Measurements from ENCODE around the gene MDFIC. TPM values are rescaled to one million over a fixed set of nuclear protein-coding genes. Genes with fewer than 3 reads are reported as not detected.

The MDFIC gene
- total RNA-seq, 1 experiment from 2014 or later: not detected

DNA sequence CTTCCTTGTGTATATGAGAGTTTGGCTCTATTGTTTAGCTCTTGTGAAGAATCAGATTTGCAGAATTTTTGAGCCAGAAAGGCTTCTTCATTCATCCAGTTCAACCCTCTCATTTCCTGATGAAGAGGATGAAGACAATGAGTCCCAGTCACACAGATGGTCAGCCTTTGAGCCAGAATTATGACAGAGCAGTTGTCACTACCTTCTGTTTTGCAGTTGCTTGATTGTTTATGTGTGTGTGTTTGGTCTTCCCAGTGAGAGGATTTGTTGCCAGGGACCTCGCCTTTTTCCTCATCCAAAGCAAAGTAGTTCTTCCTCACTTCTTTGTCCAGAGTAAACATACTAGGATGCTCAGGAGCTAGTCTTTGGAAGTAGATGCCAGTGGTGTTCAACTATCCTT lies 15.6 kb downstream of the MDFIC start:
- Histone ChIP-seq H3K27ac (ENCODE audit: low read length) (no peak overlapping the region), H3K9ac (ENCODE audit: low read length) (no peak overlapping the region), H4K20me1 (ENCODE audit: insufficient read depth, low read depth, low read length) (no peaks in the 10 kb centered on the region), H2AFZ (ENCODE audit: low read length) (no peak overlapping the region), H3K79me2 (ENCODE audit: low read length) (no peaks in the 10 kb centered on the region), H3K4me2 (ENCODE audit: low read depth, low read length, poor library complexity, severe bottlenecking) (no peak overlapping the region), H3K9me3 (ENCODE audit: low read length) (peaks cover 3% of the 10 kb centered on the region; the same call in 1 of the 2 replicates), H3K36me3 (ENCODE audit: insufficient read depth, low read length) (no peaks in the 10 kb centered on the region), H3K27me3 (ENCODE audit: low read length) (no peaks in the 10 kb centered on the region), H3K4me1 (ENCODE audit: low read length) (no peaks in the 10 kb centered on the region), H3K4me3 (ENCODE audit: low read length) (no peak overlapping the region), H3K9me2 (replicated peaks; ENCODE audit: insufficient read depth, low read length) (no peaks in the 10 kb centered on the region)
- DNase-seq: no peak

DNA sequence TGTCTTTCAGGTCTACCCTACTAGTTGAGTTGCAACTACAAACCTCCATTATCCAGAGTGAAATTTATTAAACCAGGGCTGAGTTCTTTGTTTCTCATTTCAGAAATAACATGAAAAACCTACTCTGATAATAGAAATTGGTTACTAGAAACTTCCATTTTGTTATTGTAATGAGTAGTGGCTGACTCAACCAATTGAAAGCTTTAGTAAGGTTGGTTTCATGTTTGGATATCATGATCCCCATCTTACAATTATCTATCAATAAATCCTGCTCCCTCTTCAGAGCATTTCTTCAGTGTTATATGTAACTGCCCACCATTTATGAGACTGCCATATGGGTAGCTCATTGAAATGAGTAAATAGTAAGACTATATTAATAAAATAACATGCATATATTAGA lies 16.9 kb downstream of the MDFIC start:
- H3K9ac ChIP-seq (ENCODE audit: low read length): no peak overlapping the region
- no peak overlapping the region for H2AFZ ChIP-seq (ENCODE audit: low read length)
- no peak overlapping the region for H3K27ac ChIP-seq (ENCODE audit: low read length)
- H3K9me2 ChIP-seq (replicated peaks; ENCODE audit: insufficient read depth, low read length): no peaks in the 10 kb centered on the region
- DNase-seq: no peak
- no peaks in the 10 kb centered on the region for H3K36me3 ChIP-seq (ENCODE audit: insufficient read depth, low read length)
- H3K4me2 ChIP-seq (ENCODE audit: low read depth, low read length, poor library complexity, severe bottlenecking): no peak overlapping the region
- H3K9me3 ChIP-seq (ENCODE audit: low read length): peaks cover 3% of the 10 kb centered on the region
- no peaks in the 10 kb centered on the region for H3K79me2 ChIP-seq (ENCODE audit: low read length)
- H3K4me1 ChIP-seq (ENCODE audit: low read length): no peaks in the 10 kb centered on the region
- H3K27me3 ChIP-seq (ENCODE audit: low read length): no peaks in the 10 kb centered on the region
- H4K20me1 ChIP-seq (ENCODE audit: insufficient read depth, low read depth, low read length): no peaks in the 10 kb centered on the region
- no peak overlapping the region for H3K4me3 ChIP-seq (ENCODE audit: low read length)

DNA sequence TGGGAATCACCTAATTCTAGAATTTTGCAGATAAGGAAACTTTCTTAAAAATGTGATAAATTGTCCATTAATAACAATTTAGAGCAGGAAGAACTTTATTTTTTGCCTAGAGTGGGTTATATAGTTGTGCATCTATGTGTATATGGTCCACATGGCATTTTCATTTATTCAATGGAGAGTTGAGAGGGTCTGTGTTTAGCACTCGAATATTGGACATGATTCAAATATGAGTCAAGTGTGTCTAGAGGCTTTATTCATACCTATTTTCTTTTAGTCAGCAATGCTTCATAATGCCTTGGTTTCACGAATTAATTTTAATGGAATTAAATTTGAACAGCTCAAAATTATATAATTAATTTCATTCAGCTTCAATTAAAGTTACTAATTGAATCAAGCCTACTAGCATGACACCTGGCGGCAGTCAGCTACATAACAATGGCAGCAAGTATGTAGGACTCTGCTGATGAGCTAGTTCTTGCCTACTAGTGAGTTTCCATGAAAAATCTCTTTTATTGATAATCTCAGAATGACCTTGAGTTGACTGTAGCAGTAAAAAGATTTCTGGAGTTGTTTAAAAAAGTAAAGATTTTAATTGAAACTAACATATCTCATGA lies 17.7 kb downstream of the MDFIC start:
- no peaks in the 10 kb centered on the region for H3K9me2 ChIP-seq (replicated peaks; ENCODE audit: insufficient read depth, low read length)
- no peak overlapping the region for H3K4me2 ChIP-seq (ENCODE audit: low read depth, low read length, poor library complexity, severe bottlenecking)
- DNase-seq: peak; percentile 64
- H3K27ac ChIP-seq (ENCODE audit: low read length): no peak overlapping the region
- no peaks in the 10 kb centered on the region for H4K20me1 ChIP-seq (ENCODE audit: insufficient read depth, low read depth, low read length)
- no peak overlapping the region for H3K4me3 ChIP-seq (ENCODE audit: low read length)
- H2AFZ ChIP-seq (ENCODE audit: low read length): no peak overlapping the region
- no peaks in the 10 kb centered on the region for H3K4me1 ChIP-seq (ENCODE audit: low read length)
- no peaks in the 10 kb centered on the region for H3K79me2 ChIP-seq (ENCODE audit: low read length)
- no peak overlapping the region for H3K9ac ChIP-seq (ENCODE audit: low read length)
- H3K9me3 ChIP-seq (ENCODE audit: low read length): peaks cover 3% of the 10 kb centered on the region
- H3K36me3 ChIP-seq (ENCODE audit: insufficient read depth, low read length): no peaks in the 10 kb centered on the region
- H3K27me3 ChIP-seq (ENCODE audit: low read length): no peaks in the 10 kb centered on the region

DNA sequence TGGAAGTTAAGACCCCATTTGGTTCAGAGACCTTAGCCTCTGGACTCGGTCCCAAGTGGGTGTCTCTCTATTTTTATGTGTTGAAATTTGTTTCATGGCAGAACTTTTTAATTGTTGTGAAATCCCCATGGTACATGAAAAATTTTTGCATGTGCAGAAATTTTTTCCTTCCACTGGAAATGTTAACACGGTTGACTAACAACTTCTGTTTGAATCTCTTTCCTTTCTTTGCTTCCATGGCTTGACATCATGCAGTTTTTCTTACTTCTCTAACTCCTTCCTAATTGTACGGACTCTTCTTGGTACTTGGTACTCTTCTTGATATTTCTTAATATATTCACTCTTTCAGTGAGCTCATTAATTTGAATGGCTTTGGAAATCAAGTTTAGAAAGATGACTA lies 18.3 kb downstream of the MDFIC start:
- Histone ChIP-seq H3K9me3 (ENCODE audit: low read length) (peaks cover 3% of the 10 kb centered on the region), H2AFZ (ENCODE audit: low read length) (no peak overlapping the region), H3K4me1 (ENCODE audit: low read length) (no peaks in the 10 kb centered on the region), H3K27me3 (ENCODE audit: low read length) (no peaks in the 10 kb centered on the region), H3K9ac (ENCODE audit: low read length) (no peak overlapping the region), H4K20me1 (ENCODE audit: insufficient read depth, low read depth, low read length) (no peaks in the 10 kb centered on the region), H3K79me2 (ENCODE audit: low read length) (no peaks in the 10 kb centered on the region), H3K4me2 (ENCODE audit: low read depth, low read length, poor library complexity, severe bottlenecking) (no peak overlapping the region), H3K9me2 (replicated peaks; ENCODE audit: insufficient read depth, low read length) (no peaks in the 10 kb centered on the region), H3K36me3 (ENCODE audit: insufficient read depth, low read length) (no peaks in the 10 kb centered on the region), H3K4me3 (ENCODE audit: low read length) (no peak overlapping the region), H3K27ac (ENCODE audit: low read length) (no peak overlapping the region)
- no peak for DNase-seq

DNA sequence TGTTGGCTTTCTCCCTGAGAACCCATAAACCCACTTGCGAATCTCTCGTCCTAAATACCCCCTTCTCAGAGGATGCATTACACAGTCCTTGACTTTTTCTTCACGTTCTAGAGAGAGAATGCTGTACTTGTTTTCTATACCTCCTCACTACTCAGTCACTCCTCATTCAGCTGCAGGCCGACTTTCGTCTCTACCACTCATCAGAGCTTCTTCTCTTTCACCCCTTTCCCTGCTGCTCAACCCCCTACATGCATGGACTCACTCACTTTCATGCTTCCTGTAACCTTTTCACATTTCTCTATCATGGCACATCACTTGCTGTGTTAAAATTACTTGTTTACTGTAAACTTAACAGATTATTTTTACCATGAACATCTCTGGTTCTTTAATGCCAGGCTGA lies 19.8 kb downstream of the MDFIC start:
- H4K20me1 ChIP-seq (ENCODE audit: insufficient read depth, low read depth, low read length): no peaks in the 10 kb centered on the region
- no peak overlapping the region for H3K4me2 ChIP-seq (ENCODE audit: low read depth, low read length, poor library complexity, severe bottlenecking)
- H3K4me3 ChIP-seq (ENCODE audit: low read length): no peak overlapping the region
- H2AFZ ChIP-seq (ENCODE audit: low read length): no peak overlapping the region
- no peaks in the 10 kb centered on the region for H3K79me2 ChIP-seq (ENCODE audit: low read length)
- H3K4me1 ChIP-seq (ENCODE audit: low read length): no peaks in the 10 kb centered on the region
- no peaks in the 10 kb centered on the region for H3K27me3 ChIP-seq (ENCODE audit: low read length)
- H3K36me3 ChIP-seq (ENCODE audit: insufficient read depth, low read length): no peaks in the 10 kb centered on the region
- no peak overlapping the region for H3K9ac ChIP-seq (ENCODE audit: low read length)
- no peak overlapping the region for H3K27ac ChIP-seq (ENCODE audit: low read length)
- H3K9me3 ChIP-seq (ENCODE audit: low read length): peaks cover 6% of the 10 kb centered on the region
- no peak for DNase-seq
- no peaks in the 10 kb centered on the region for H3K9me2 ChIP-seq (replicated peaks; ENCODE audit: insufficient read depth, low read length)

DNA sequence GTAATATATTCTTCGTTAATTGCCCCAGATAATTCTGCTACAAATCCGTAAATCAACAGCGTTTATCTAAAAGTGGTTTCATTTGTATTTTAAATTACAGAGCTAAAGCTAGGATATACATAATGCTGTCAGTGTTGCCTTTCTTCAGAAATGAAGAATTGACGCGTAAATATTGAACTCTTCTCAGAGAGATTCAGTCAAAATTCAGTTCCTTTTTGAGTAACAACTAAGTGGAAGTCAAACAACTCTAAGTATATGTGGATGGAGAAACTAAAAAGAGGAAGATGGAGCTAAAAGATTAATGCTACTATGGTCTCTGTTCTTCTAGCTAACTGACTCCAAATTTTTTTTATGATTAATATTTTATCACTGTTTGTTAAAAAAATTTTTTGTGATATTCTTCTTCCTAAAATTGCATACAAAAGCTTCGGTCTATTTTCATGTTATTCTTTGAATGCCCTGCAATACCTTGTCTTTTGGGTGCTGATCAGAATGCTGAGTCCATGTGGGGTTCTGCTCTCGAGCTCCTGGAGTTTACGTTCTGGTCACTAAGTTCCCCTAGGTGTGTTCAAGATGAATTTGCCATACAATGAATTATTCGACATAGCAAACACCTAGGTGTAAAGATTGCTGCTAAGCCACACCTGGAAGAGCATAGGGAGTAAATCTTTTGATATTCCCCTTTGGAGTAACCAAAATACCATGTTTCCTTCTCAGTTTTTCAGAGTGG lies 20.7 kb downstream of the MDFIC start:
- Histone ChIP-seq H3K9ac (ENCODE audit: low read length) (no peak overlapping the region), H3K27ac (ENCODE audit: low read length) (no peak overlapping the region), H2AFZ (ENCODE audit: low read length) (no peak overlapping the region), H3K4me3 (ENCODE audit: low read length) (no peak overlapping the region), H3K79me2 (ENCODE audit: low read length) (no peaks in the 10 kb centered on the region), H3K36me3 (ENCODE audit: insufficient read depth, low read length) (no peaks in the 10 kb centered on the region), H4K20me1 (ENCODE audit: insufficient read depth, low read depth, low read length) (no peaks in the 10 kb centered on the region), H3K4me2 (ENCODE audit: low read depth, low read length, poor library complexity, severe bottlenecking) (no peak overlapping the region), H3K27me3 (ENCODE audit: low read length) (no peaks in the 10 kb centered on the region), H3K9me2 (replicated peaks; ENCODE audit: insufficient read depth, low read length) (no peaks in the 10 kb centered on the region), H3K4me1 (ENCODE audit: low read length) (no peaks in the 10 kb centered on the region), H3K9me3 (ENCODE audit: low read length) (peaks cover 10% of the 10 kb centered on the region)
- no peak for DNase-seq

DNA sequence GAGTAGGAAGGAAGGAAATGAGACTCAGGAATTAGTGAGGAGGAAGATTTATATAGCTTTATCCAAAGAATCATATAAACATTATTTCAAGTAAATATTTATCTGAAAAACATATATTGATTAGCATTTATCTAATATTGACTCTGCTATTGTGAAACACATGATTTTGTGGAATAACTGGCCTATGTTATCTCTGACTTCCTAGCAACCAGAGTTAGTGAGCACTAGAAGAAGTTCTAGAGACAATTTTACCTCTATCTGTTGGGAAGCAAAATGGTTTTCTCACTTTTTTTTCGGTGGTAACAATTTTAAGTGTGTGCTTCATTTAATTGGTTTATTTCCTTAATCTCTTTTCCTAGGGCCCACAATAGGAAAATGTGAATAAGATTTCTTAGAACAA lies 21.6 kb downstream of the MDFIC start:
- no peaks in the 10 kb centered on the region for H3K79me2 ChIP-seq (ENCODE audit: low read length)
- no peak overlapping the region for H3K9ac ChIP-seq (ENCODE audit: low read length)
- no peaks in the 10 kb centered on the region for H3K36me3 ChIP-seq (ENCODE audit: insufficient read depth, low read length)
- no peak overlapping the region for H3K27ac ChIP-seq (ENCODE audit: low read length)
- H2AFZ ChIP-seq (ENCODE audit: low read length): no peak overlapping the region
- no peaks in the 10 kb centered on the region for H4K20me1 ChIP-seq (ENCODE audit: insufficient read depth, low read depth, low read length)
- H3K27me3 ChIP-seq (ENCODE audit: low read length): no peaks in the 10 kb centered on the region
- H3K4me2 ChIP-seq (ENCODE audit: low read depth, low read length, poor library complexity, severe bottlenecking): no peak overlapping the region
- no peaks in the 10 kb centered on the region for H3K4me1 ChIP-seq (ENCODE audit: low read length)
- H3K9me3 ChIP-seq (ENCODE audit: low read length): peaks cover 15% of the 10 kb centered on the region
- no peak overlapping the region for H3K4me3 ChIP-seq (ENCODE audit: low read length)
- H3K9me2 ChIP-seq (replicated peaks; ENCODE audit: insufficient read depth, low read length): no peaks in the 10 kb centered on the region
- no peak for DNase-seq

DNA sequence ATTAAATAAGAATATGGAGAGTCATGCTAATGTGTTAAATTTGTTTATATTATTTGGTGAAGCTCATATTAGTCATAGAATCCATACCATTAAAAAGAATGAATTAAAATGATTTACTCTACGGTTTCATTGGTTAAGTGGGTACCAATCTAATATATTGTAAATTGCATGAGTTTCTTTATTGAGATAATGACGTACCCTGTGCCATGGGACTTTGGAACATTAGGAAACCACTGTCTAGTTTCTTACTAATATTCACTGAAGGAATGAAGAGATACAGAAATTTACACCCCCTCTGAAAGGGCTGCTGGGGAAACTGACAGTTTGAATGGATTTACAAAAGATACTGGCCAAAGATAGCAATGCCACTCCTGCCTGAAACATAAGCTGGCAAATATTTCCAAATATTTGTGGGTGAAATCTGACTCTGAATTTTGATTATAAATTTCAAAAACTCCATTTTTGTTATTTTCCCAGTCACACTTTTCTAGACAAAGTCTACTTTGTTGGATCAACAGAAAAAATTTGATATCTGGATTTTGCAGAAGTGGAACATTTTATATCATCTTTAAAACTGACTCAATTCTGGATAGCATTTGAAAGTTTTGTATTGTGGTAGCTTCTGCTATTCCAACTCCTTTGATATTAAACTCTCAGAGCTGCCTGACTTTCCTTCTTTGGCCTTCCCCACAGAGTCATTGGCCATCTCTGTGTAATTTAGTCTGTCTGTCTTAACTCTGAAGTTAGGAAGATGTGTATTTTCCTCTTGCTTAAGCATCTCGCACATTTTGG lies 22.3 kb downstream of the MDFIC start:
- peaks cover 17% of the 10 kb centered on the region for H3K9me3 ChIP-seq (ENCODE audit: low read length)

More for the DNA sequence above, 22.3 kb downstream of the MDFIC start:
- no peak for DNase-seq
- H3K36me3 ChIP-seq (ENCODE audit: insufficient read depth, low read length): no peaks in the 10 kb centered on the region
- no peak overlapping the region for H3K4me2 ChIP-seq (ENCODE audit: low read depth, low read length, poor library complexity, severe bottlenecking)
- H3K9me2 ChIP-seq (replicated peaks; ENCODE audit: insufficient read depth, low read length): no peaks in the 10 kb centered on the region
- no peak overlapping the region for H3K9ac ChIP-seq (ENCODE audit: low read length)
- no peak overlapping the region for H3K4me3 ChIP-seq (ENCODE audit: low read length)
- no peaks in the 10 kb centered on the region for H3K27me3 ChIP-seq (ENCODE audit: low read length)
- no peaks in the 10 kb centered on the region for H3K4me1 ChIP-seq (ENCODE audit: low read length)
- H3K27ac ChIP-seq (ENCODE audit: low read length): no peak overlapping the region
- H2AFZ ChIP-seq (ENCODE audit: low read length): no peak overlapping the region
- H3K79me2 ChIP-seq (ENCODE audit: low read length): no peaks in the 10 kb centered on the region
- no peaks in the 10 kb centered on the region for H4K20me1 ChIP-seq (ENCODE audit: insufficient read depth, low read depth, low read length)
